HCT116 (cell line): ENCODE data around the gene SUPT3H.

ENCODE experiments used
- ATF3 ChIP-seq: IDR thresholded peaks from 2 replicates; pipeline ENCODE4 v1.6.1; 2012
- CEBPB ChIP-seq: IDR thresholded peaks from 2 replicates; pipeline ENCODE4 v1.6.1; 2012; ENCODE audit warnings: low read depth
- CTCF ChIP-seq, 3 experiments: fragments of 200-600 bp in 1 of 3; sonication (generic) in 1 of 3; IDR thresholded peaks in 2 of 3; conservative IDR thresholded peaks in 1 of 3; 2 replicates each; pipeline ENCODE4 v1.5.1; 2012 to 2017; ENCODE audit warnings: low read depth in 2 of 3, low read length in 2 of 3, antibody characterized with exemption in 1 of 3, borderline replicate concordance in 1 of 3, control low read depth in 1 of 3, mild to moderate bottlenecking in 1 of 3, mixed read lengths in 1 of 3, mixed run types in 1 of 3, moderate library complexity in 1 of 3; ENCODE audit not compliant: insufficient read depth in 1 of 3
- EGR1 ChIP-seq: IDR thresholded peaks from 2 replicates; pipeline ENCODE4 v1.6.1; 2012; ENCODE audit warnings: low read depth
- EZH2 ChIP-seq: fragments of 200-600 bp; sonication (generic); IDR thresholded peaks from 2 replicates; pipeline ENCODE4 v1.6.1; 2017; ENCODE audit warnings: antibody characterized with exemption, mixed run types
- EZH2phosphoT487 ChIP-seq: fragments of 200-600 bp; IDR thresholded peaks from 2 replicates; pipeline ENCODE4 v1.6.1; 2018; ENCODE audit warnings: antibody characterized with exemption, borderline replicate concordance
- MAX ChIP-seq: IDR thresholded peaks from 2 replicates; pipeline ENCODE4 v1.6.1; 2012
- POLR2A ChIP-seq: IDR thresholded peaks from 2 replicates; pipeline ENCODE4 v1.7.0; 2011; ENCODE audit warnings: borderline replicate concordance; ENCODE audit not compliant: insufficient read depth, insufficient read length; ENCODE audit errors: extremely low read depth
- POLR2AphosphoS5 ChIP-seq: IDR thresholded peaks from 2 replicates; pipeline ENCODE4 v1.6.1; 2011; ENCODE audit warnings: mild to moderate bottlenecking, low read depth, low read length, moderate library complexity
- RAD21 ChIP-seq: IDR thresholded peaks from 2 replicates; pipeline ENCODE4 v1.6.1; 2012; ENCODE audit warnings: low read depth, mild to moderate bottlenecking
- ZBTB33 ChIP-seq: IDR thresholded peaks from 2 replicates; pipeline ENCODE4 v1.6.1; 2011; ENCODE audit warnings: mild to moderate bottlenecking, low read length, moderate library complexity; ENCODE audit not compliant: insufficient replicate concordance; ENCODE audit errors: extremely low read depth
- ZFX ChIP-seq: fragments of 450-650 bp; IDR thresholded peaks from 2 replicates; pipeline ENCODE4 v1.6.1; 2017
- TF ChIP-seq, protein P1 (sequence below): IDR thresholded peaks from 2 replicates; pipeline ENCODE4 v1.6.1; 2012; ENCODE audit warnings: low read depth

GRCh38 chr6:45084257-45084656 lies 293.5 kb downstream of the SUPT3H start:
- no peak for TF ChIP-seq CTCF (IDR thresholded peaks at IDR 0.05 in 2 of 3, conservative IDR thresholded peaks at IDR 0.05 in 1 of 3; ENCODE audit: borderline replicate concordance in 1 of 3, insufficient read depth in 1 of 3, low read depth in 2 of 3, low read length in 2 of 3)
- TF ChIP-seq POLR2A = no peak
- no peak for TF ChIP-seq EZH2
- TF ChIP-seq CEBPB = no peak
- TF ChIP-seq, protein P1, sequence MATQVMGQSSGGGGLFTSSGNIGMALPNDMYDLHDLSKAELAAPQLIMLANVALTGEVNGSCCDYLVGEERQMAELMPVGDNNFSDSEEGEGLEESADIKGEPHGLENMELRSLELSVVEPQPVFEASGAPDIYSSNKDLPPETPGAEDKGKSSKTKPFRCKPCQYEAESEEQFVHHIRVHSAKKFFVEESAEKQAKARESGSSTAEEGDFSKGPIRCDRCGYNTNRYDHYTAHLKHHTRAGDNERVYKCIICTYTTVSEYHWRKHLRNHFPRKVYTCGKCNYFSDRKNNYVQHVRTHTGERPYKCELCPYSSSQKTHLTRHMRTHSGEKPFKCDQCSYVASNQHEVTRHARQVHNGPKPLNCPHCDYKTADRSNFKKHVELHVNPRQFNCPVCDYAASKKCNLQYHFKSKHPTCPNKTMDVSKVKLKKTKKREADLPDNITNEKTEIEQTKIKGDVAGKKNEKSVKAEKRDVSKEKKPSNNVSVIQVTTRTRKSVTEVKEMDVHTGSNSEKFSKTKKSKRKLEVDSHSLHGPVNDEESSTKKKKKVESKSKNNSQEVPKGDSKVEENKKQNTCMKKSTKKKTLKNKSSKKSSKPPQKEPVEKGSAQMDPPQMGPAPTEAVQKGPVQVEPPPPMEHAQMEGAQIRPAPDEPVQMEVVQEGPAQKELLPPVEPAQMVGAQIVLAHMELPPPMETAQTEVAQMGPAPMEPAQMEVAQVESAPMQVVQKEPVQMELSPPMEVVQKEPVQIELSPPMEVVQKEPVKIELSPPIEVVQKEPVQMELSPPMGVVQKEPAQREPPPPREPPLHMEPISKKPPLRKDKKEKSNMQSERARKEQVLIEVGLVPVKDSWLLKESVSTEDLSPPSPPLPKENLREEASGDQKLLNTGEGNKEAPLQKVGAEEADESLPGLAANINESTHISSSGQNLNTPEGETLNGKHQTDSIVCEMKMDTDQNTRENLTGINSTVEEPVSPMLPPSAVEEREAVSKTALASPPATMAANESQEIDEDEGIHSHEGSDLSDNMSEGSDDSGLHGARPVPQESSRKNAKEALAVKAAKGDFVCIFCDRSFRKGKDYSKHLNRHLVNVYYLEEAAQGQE = no peak
- no peak for TF ChIP-seq EGR1
- TF ChIP-seq POLR2AphosphoS5 = no peak
- no peak for TF ChIP-seq ZBTB33
- TF ChIP-seq EZH2phosphoT487 = no peak
- no peak for TF ChIP-seq RAD21
- no peak for TF ChIP-seq ATF3
- TF ChIP-seq MAX = no peak
- TF ChIP-seq ZFX = no peak
